ENCODE measurements around the gene CBFA2T3.

Gene CBFA2T3

GRCh38 chr16:88868974-88869672 lies 107.9 kb downstream of the CBFA2T3 start:
- no peak overlapping the region for H3K4me3 Mint-ChIP-seq

GRCh38 chr16:88867581-88868246 lies 109.3 kb downstream of the CBFA2T3 start:
- no peak for DNase-seq
- peaks cover 3% of the 10 kb centered on the region for H3K27me3 Mint-ChIP-seq (ENCODE audit: low read depth, poor library complexity)
- TF ChIP-seq CTCF (IDR thresholded peaks at IDR 0.05) = no peak
- H3K27ac Mint-ChIP-seq = no peak overlapping the region
- H3K4me1 Mint-ChIP-seq = peaks cover 21% of the 10 kb centered on the region
- no peaks in the 10 kb centered on the region for H3K36me3 Mint-ChIP-seq (ENCODE audit: low read depth)
- H3K9me3 Mint-ChIP-seq = no peaks in the 10 kb centered on the region
- no peak overlapping the region for H3K4me3 Mint-ChIP-seq

More at GRCh38 chr16:88868974-88869672, 107.9 kb downstream of the CBFA2T3 start:
- no peak for DNase-seq
- Mint-ChIP-seq H3K27ac (peak overlapping the region; percentile 66), H3K36me3 (ENCODE audit: low read depth) (no peaks in the 10 kb centered on the region), H3K27me3 (ENCODE audit: low read depth, poor library complexity) (peaks cover 3% of the 10 kb centered on the region), H3K9me3 (no peaks in the 10 kb centered on the region), H3K4me1 (peaks cover 21% of the 10 kb centered on the region)
- no peak for TF ChIP-seq CTCF (IDR thresholded peaks at IDR 0.05)

- Mint-ChIP-seq H3K4me1 (peaks cover 20% of the 10 kb centered on the region), H3K9me3 (no peaks in the 10 kb centered on the region), H3K27me3 (ENCODE audit: low read depth, poor library complexity) (peaks cover 3% of the 10 kb centered on the region), H3K4me3 (no peak within 1 kb of the TSS), H3K27ac (no peak within 1 kb of the TSS), H3K36me3 (ENCODE audit: low read depth) (no peaks in the 10 kb centered on the region)
- no peak for TF ChIP-seq CTCF (IDR thresholded peaks at IDR 0.05)
- no peak for DNase-seq
Observed at GRCh38 chr16:88866151-88866920, 110.7 kb downstream of the CBFA2T3 start, which contains the start of gene PABPN1L. Gene PABPN1L, minus strand, starts transcription at chr16:88866660. Its CDS starts 54 bp downstream, at chr16:88866606.

GRCh38 chr16:88865742-88866141 lies 111.3 kb downstream of the CBFA2T3 start:
- no peaks in the 10 kb centered on the region for H3K9me3 Mint-ChIP-seq
- peaks cover 3% of the 10 kb centered on the region for H3K27me3 Mint-ChIP-seq (ENCODE audit: low read depth, poor library complexity)
- peaks cover 14% of the 10 kb centered on the region for H3K4me1 Mint-ChIP-seq
- DNase-seq = no peak
- no peak for TF ChIP-seq CTCF (IDR thresholded peaks at IDR 0.05)
- H3K27ac Mint-ChIP-seq = no peak overlapping the region
- no peaks in the 10 kb centered on the region for H3K36me3 Mint-ChIP-seq (ENCODE audit: low read depth)
- H3K4me3 Mint-ChIP-seq = no peak overlapping the region

GRCh38 chr16:88865310-88865709 lies 111.7 kb downstream of the CBFA2T3 start:
- Mint-ChIP-seq H3K27ac (no peak overlapping the region), H3K36me3 (ENCODE audit: low read depth) (no peaks in the 10 kb centered on the region), H3K27me3 (ENCODE audit: low read depth, poor library complexity) (peaks cover 3% of the 10 kb centered on the region), H3K4me3 (no peak overlapping the region), H3K9me3 (no peaks in the 10 kb centered on the region), H3K4me1 (peaks cover 11% of the 10 kb centered on the region)
- TF ChIP-seq CTCF (IDR thresholded peaks at IDR 0.05) = no peak
- DNase-seq = no peak

Measured in nephron progenitor cell (in vitro differentiated cells).